B cell (primary cell): ENCODE measurements around the gene NPHP4.

Source experiments
- EZH2 ChIP-seq: IDR thresholded peaks from 2 replicates; pipeline ENCODE4 v1.6.1; 2012; ENCODE audit warnings: borderline replicate concordance, low read depth, mild to moderate bottlenecking, moderate library complexity, low read length; ENCODE audit not compliant: insufficient read depth, poor library complexity, severe bottlenecking
- TF ChIP-seq, protein P1 (sequence below): fragments of 200-600 bp; IDR thresholded peaks from one replicate; pipeline ENCODE4 v1.8.0; 2022; ENCODE audit warnings: antibody characterized with exemption, mild to moderate bottlenecking

DNA sequence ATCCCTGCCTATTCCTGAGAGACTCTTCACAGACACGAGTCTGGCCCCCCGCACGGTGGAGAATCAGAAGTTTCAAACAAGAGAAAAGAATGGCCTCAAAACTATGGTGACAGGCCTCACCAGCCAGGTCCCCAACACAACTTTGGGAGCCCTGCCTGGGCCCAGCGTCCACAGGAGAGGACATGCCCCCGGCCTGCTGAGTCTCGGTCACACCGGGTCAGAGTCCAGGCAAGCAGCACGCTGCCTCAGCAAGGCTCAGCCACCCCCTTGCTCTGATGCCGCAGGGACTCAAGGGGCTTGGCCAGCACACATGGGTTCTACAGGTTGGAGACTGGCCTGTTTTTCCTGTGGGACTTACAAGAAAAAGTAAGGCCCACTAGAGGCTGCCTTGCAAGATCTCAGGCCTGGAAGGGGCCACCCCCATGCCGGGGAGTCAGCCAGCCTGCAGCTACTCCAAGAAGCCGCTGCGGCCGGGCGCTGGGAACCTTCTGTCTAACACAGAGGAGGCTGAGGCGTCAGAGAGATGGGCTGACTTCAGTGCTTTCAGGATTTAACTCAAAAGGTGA is 116.8 kb downstream of the NPHP4 start:
- no peak for TF ChIP-seq EZH2
- TF ChIP-seq, protein P1, sequence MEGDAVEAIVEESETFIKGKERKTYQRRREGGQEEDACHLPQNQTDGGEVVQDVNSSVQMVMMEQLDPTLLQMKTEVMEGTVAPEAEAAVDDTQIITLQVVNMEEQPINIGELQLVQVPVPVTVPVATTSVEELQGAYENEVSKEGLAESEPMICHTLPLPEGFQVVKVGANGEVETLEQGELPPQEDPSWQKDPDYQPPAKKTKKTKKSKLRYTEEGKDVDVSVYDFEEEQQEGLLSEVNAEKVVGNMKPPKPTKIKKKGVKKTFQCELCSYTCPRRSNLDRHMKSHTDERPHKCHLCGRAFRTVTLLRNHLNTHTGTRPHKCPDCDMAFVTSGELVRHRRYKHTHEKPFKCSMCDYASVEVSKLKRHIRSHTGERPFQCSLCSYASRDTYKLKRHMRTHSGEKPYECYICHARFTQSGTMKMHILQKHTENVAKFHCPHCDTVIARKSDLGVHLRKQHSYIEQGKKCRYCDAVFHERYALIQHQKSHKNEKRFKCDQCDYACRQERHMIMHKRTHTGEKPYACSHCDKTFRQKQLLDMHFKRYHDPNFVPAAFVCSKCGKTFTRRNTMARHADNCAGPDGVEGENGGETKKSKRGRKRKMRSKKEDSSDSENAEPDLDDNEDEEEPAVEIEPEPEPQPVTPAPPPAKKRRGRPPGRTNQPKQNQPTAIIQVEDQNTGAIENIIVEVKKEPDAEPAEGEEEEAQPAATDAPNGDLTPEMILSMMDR: no peak
